HepG2 (cell line): ENCODE data around the gene ZNF678.
"Not testable (repeated sequence)": the region's sequence is repeated elsewhere in the genome, so short reads cannot be mapped to it uniquely, and the experiment has no call there.

Source experiments
- NR2F6 ChIP-seq, 2 experiments: IDR thresholded peaks; 2 replicates each; pipeline ENCODE4 v1.6.1; 2016; ENCODE audit warnings: antibody characterized with exemption in 1 of 2, mild to moderate bottlenecking in 1 of 2
- SMAD1 ChIP-seq: sonication (generic); formaldehyde crosslinking; IDR thresholded peaks from 2 replicates; pipeline ENCODE4 v1.4.0; 2020; ENCODE audit warnings: missing genetic modification reagents, low read depth, mild to moderate bottlenecking, borderline replicate concordance

- not testable (repeated sequence) for TF ChIP-seq SMAD1; NR2F6 (IDR thresholded peaks at IDR 0.05); NR2F6 (CRISPR knock-in tag; IDR thresholded peaks at IDR 0.05)
Observed at GRCh38 chr1:227589777-227590176, 26.4 kb downstream of the ZNF678 start.
